22Rv1 (cell line): Measurements from ENCODE around the gene MISP.

Experiments used
- ZFX ChIP-seq: fragments of 450-650 bp; IDR thresholded peaks from 2 replicates; pipeline ENCODE4 v1.6.1; 2017; ENCODE audit warnings: antibody characterized with exemption, borderline replicate concordance
- TF ChIP-seq, protein P1 (sequence below): fragments of 450-650 bp; IDR thresholded peaks from 2 replicates; pipeline ENCODE4 v1.5.1; 2017; ENCODE audit warnings: mild to moderate bottlenecking

DNA sequence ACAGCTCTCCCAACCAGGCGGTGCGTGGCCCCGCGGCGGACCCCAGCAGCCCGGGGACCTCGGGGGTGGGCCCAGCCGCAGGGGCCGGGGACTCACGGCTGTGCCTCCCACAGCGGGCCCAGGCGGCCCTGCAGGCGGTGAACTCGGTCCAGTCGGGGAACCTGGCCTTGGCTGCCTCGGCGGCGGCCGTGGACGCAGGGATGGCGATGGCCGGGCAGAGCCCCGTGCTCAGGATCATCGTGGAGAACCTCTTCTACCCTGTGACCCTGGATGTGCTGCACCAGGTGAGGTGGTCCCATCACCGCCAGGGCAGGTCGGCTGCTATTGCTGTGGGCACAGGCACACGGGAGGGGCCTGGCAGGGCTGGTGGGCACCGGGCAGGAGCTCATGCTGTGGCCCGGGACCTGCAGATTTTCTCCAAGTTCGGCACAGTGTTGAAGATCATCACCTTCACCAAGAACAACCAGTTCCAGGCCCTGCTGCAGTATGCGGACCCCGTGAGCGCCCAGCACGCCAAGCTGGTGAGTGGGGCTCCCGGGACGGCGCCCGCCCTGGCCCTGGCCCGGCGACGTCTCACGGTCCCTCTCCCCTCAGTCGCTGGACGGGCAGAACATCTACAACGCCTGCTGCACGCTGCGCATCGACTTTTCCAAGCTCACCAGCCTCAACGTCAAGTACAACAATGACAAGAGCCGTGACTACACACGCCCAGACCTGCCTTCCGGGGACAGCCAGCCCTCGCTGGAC lies 53.7 kb downstream of the MISP start:
- TF ChIP-seq, protein P1, sequence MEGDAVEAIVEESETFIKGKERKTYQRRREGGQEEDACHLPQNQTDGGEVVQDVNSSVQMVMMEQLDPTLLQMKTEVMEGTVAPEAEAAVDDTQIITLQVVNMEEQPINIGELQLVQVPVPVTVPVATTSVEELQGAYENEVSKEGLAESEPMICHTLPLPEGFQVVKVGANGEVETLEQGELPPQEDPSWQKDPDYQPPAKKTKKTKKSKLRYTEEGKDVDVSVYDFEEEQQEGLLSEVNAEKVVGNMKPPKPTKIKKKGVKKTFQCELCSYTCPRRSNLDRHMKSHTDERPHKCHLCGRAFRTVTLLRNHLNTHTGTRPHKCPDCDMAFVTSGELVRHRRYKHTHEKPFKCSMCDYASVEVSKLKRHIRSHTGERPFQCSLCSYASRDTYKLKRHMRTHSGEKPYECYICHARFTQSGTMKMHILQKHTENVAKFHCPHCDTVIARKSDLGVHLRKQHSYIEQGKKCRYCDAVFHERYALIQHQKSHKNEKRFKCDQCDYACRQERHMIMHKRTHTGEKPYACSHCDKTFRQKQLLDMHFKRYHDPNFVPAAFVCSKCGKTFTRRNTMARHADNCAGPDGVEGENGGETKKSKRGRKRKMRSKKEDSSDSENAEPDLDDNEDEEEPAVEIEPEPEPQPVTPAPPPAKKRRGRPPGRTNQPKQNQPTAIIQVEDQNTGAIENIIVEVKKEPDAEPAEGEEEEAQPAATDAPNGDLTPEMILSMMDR = no peak
- no peak for TF ChIP-seq ZFX
